GM12873 (cell line): ENCODE data around the gene SOX6.

ENCODE experiments used
- TF ChIP-seq, protein P1 (sequence below): IDR thresholded peaks from 2 replicates; pipeline ENCODE4 v1.5.1; 2012; ENCODE audit warnings: low read depth, mild to moderate bottlenecking, moderate library complexity, low read length, control low read depth; ENCODE audit not compliant: insufficient read depth; ENCODE audit errors: missing control alignments

The SOX6 gene

DNA sequence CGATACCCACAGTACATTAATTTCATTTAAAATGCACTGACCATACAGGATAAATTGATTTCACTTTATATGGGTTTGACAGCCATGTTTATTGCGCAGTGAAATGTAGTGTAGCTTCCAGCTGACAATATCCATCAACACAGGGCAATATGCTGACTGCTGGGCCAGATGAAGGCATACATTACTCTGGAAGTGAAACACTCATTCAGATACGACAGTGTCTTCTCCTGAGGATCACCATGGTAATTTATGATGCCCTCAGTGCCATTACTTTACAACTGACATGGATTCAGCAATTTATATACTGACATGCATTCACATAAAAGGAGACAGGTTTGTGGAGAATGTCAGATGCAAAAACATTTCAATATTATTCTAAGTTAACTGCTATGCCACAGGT is 365.1 kb downstream of the SOX6 start:
- TF ChIP-seq, protein P1, sequence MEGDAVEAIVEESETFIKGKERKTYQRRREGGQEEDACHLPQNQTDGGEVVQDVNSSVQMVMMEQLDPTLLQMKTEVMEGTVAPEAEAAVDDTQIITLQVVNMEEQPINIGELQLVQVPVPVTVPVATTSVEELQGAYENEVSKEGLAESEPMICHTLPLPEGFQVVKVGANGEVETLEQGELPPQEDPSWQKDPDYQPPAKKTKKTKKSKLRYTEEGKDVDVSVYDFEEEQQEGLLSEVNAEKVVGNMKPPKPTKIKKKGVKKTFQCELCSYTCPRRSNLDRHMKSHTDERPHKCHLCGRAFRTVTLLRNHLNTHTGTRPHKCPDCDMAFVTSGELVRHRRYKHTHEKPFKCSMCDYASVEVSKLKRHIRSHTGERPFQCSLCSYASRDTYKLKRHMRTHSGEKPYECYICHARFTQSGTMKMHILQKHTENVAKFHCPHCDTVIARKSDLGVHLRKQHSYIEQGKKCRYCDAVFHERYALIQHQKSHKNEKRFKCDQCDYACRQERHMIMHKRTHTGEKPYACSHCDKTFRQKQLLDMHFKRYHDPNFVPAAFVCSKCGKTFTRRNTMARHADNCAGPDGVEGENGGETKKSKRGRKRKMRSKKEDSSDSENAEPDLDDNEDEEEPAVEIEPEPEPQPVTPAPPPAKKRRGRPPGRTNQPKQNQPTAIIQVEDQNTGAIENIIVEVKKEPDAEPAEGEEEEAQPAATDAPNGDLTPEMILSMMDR, result no peak

DNA sequence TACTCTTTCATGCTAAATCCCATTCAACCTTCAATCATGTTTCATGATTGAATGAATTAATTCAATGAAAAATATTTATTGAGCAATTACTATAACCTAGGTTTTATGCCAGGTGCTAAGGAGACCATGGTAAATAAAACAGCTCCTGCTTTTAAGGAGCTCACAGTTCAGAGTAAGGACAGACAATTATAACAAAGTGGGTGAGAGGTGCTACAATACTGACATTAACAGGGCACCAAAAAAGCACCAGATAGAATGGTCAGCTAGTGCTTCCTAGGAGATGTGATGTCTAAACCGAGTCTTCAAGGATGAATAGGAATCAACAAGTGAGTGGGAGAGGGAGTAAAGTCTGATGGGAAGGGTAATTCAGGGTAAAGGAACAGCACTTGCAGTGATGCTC is 366.7 kb downstream of the SOX6 start:
- TF ChIP-seq, protein P1, result no peak

DNA sequence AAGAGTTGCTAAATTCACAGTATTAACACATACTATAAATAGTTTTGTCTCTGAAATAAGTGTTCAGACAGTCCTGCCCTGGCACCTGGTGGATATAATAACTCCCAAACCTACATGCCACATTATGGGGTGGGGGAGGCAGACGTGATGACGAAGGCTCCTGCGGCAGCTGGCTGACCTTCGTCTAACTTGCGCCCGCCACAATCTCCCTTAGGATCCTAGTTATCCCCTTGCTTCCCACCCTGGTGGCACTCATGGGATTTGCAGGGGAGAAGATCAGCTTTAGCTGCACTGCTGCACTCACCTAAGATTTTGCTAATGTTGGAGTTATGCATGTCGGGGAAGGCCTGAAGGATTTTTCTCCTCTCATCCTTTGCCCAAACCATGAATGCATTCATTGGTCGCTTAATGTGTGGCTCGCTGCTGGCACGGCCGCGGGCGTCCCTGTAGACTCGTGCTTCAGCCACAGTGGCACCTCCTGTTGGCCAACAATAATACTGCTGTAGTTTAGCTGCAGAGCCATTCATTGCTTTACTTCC is 367.6 kb downstream of the SOX6 start:
- TF ChIP-seq, protein P1, result peak; percentile 33

DNA sequence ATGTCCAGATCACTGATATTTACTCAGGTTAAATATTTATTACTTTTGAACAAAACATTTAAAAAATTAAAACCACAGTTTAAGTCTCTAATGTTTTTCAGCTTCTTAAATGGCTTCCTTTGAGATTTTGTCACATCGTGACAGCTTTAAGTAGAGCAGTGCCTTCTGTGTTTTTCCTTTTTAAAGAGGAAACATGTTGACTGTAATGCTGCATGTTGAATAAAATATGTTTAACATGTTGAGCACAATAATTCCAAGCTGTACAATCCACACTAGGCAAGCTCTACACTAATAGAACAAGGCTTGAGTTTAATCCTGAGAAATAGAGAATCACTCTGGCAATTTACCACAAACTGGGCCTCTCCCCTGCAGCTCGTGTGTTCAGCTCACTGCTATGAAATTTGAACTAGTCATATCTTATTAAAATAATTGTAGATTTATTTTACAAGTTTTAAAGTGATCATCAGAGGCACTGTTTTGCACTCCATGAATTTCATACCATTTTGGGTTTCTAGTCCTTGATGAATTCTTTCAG is 368.3 kb downstream of the SOX6 start:
- TF ChIP-seq, protein P1, result no peak

DNA sequence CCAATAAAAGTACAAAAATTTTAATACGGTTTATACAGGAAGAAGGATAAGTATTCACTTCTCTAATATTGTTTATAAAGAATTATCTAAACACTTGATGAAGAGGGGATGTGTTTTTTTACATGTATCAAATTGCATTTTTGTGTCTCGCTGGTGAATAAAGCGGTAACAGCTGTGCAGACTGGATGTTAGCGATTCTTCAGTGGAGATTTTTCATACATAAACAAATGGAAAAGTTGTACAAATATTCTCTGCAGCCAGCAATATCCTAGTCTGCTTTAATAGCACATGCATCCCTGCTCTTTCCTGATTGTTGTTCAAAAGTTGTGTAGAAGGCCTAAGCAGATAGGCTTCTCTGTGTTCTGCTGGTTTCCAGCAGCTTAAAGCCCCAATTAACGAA is 369.3 kb downstream of the SOX6 start:
- TF ChIP-seq, protein P1, result no peak

DNA sequence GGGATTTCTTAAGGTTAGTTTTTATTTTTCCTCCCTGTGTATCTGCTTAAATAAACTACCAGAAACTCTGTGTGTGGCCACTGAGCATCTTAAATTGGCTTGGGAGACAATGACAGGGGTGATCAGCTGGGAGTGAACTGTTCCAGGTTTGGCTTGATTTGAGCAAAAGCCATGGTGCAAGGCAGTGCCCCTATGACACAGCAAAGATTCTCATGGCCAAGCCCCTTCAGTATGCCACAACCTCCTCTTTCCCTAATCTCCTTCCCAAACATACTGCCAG is 370.5 kb downstream of the SOX6 start:
- TF ChIP-seq, protein P1, result no peak

DNA sequence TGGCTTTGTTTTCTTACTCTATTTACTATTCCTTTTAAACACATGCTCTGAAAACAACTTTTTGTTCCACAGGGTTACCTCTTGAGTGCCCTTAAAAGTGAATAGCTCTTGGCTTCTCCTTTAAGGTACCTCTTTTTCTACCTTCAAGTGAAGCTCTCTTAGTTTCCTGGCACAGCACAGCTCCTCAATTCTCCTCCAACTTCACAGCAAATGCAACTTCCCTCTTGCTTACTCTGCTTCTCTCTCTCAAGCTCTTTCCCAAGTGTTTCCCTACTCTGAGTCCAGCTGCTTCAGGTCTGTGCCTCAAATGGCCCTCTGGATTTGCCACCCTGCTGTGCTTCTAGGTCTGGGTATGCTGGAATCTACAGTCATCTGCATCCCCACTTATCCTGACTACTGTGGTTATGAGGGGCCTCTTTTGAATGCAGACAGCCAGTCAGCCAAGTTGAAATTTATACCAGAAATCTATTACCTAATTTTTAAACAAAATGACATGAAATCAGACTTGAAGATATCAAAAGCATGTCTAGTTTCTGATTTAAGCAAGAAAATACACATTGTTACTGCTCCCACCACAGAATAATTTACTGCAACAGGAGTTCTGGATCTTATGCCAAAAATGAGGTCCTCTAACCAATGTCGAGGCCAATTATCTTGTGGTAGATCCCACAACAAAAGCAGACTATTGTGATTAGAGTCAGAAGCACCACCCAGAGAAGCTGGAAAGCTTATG is 371.1 kb downstream of the SOX6 start:
- TF ChIP-seq, protein P1, result no peak
